ENCODE data around the gene SFXN1. TPM values are rescaled to one million over a fixed set of nuclear protein-coding genes. Genes with fewer than 3 reads are reported as not detected.
A peak's percentile ranks its signal among the peaks of the same experiment; 100 is the strongest.

Gene SFXN1
- total and polyA plus RNA-seq, 2 donors (not counting 3 experiments of a cell fraction or from before 2014, with no cell fraction given) = 61.7 to 69.3 TPM

DNA sequence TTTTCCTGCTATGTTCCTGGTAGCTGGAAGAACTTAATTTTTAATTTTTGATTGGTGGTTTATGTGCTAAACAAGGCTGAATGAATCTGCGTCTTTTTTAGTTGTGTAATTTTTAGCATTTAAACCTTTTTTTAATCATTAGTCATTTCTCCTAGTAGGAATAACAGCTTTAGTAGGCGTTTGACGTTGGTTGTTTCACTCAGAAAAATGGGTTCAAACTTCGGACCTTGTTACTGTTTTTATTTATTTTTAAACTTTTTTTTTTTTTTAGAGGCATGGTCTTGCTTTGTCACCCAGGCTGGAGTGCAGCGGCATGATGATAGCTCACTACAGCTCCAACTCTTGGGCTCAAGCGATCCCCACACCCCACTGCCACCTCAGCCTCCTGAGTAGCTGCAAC lies 12.9 kb downstream of the SFXN1 start:
- ChIA-PET POLR2A (no interaction called here), CTCF (interaction anchor here (1.4 kb wide), 1 partner anchor 9 kb away, joined by 3 read pairs; no protein-coding TSS in a partner anchor)
- H3K4me3 ChIP-seq (replicated peaks in 1 of 3; ENCODE audit: insufficient read depth in 1 of 3, low read depth in 1 of 3, low read length in 3 of 3) = no peak overlapping the region
- H3K27ac ChIP-seq (ENCODE audit: insufficient read depth, low read depth, low read length) = no peak overlapping the region
- dilution Hi-C loops (cut with MboI; ENCODE audit: extremely low pct_ligation_motif_present, low sequenced_read_pairs) = no loop called here
- no TSS peak for BruUV-seq (replicated peaks)
- intact Hi-C loops (cut with micrococcal nuclease) = no loop called here
- FAIRE-seq = peak; percentile 37
- peaks cover 58% of the 10 kb centered on the region for H3K79me2 ChIP-seq (ENCODE audit: control insufficient read depth, insufficient read depth, low read length)
- H3K9me1 ChIP-seq (replicated peaks; ENCODE audit: control insufficient read depth, extremely low read depth, insufficient read depth, low read length) = no peaks in the 10 kb centered on the region
- H3K4me2 ChIP-seq (ENCODE audit: insufficient read depth, low read length) = no peak overlapping the region
- H3K9ac ChIP-seq (replicated peaks; ENCODE audit: extremely low read depth, insufficient read depth, low read length) = no peak overlapping the region
- no peaks in the 10 kb centered on the region for H3K27me3 ChIP-seq (ENCODE audit: control insufficient read depth in 2 of 2, insufficient read depth in 2 of 2, low read length in 2 of 2)
- H4K20me1 ChIP-seq (replicated peaks; ENCODE audit: control insufficient read depth, extremely low read depth, insufficient read depth, low read length) = no peaks in the 10 kb centered on the region
- DNase-seq (ENCODE audit: low read depth, low spot score) = no peak
- no peaks in the 10 kb centered on the region for H3K9me3 ChIP-seq (replicated peaks; ENCODE audit: control insufficient read depth, insufficient read depth, low read length)
- H3K4me1 ChIP-seq (ENCODE audit: control insufficient read depth, extremely low read depth, insufficient read depth, low read length) = no peaks in the 10 kb centered on the region
- TF ChIP-seq, protein P1, sequence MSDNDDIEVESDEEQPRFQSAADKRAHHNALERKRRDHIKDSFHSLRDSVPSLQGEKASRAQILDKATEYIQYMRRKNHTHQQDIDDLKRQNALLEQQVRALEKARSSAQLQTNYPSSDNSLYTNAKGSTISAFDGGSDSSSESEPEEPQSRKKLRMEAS (IDR thresholded peaks at IDR 0.05; ENCODE audit: insufficient read depth, insufficient read length) = no peak
- TF ChIP-seq EZH2 (IDR thresholded peaks at IDR 0.05; ENCODE audit: borderline replicate concordance, low read depth, low read length, severe bottlenecking) = no peak
- no peak for TF ChIP-seq CTCF (IDR thresholded peaks at IDR 0.05; ENCODE audit: extremely low read depth in 1 of 2, insufficient read depth in 1 of 2, low read depth in 1 of 2, low read length in 2 of 2)
- TF ChIP-seq FOS (IDR thresholded peaks at IDR 0.05; ENCODE audit: borderline replicate concordance, insufficient read depth, low read length) = no peak
- TF ChIP-seq GATA2 (IDR thresholded peaks at IDR 0.05; ENCODE audit: insufficient read depth, insufficient read length, low read depth, low read length) = no peak
- no peak for TF ChIP-seq JUN (IDR thresholded peaks at IDR 0.05; ENCODE audit: borderline replicate concordance, insufficient read depth, insufficient read length, low read depth)
- TF ChIP-seq MYC (IDR thresholded peaks at IDR 0.05; ENCODE audit: low read depth, low read length) = no peak
- no peak for TF ChIP-seq POLR2AphosphoS5 (IDR thresholded peaks at IDR 0.05; ENCODE audit: insufficient read depth, low read depth, low read length)
- TF ChIP-seq POLR2A (IDR thresholded peaks at IDR 0.05; ENCODE audit: low read depth, low read length) = no peak
- H2AFZ ChIP-seq (ENCODE audit: low read depth, low read length) = no peak overlapping the region
- peaks cover 9 to 11% of the 10 kb centered on the region in 2 experiments for H3K36me3 ChIP-seq (ENCODE audit: control insufficient read depth in 2 of 2, extremely low read depth in 1 of 2, insufficient read depth in 2 of 2, low read length in 2 of 2)
